Common myeloid progenitor, CD34-positive (primary cell): ENCODE measurements around the gene AK9.
"Not testable (repeated sequence)": the region's sequence is repeated elsewhere in the genome, so short reads cannot be mapped to it uniquely, and the experiment has no call there.

Source experiments
- CTCF ChIA-PET: fragments of 350-600 bp; sonication (Branson Sonifier 250); formaldehyde crosslinking; loops from one replicate; lab custom pipeline; 2021; ENCODE audit warnings: antibody characterized with exemption; lab: Charles Lee
- POLR2A ChIA-PET: fragments of 350-600 bp; sonication (Branson Sonifier 250); formaldehyde crosslinking; loops from one replicate; lab custom pipeline; 2021; ENCODE audit warnings: antibody characterized with exemption; lab: Charles Lee
- DNase-seq, 3 donors: peaks; one replicate each; pipeline versions ENCODE4 v3.0.0 to v3.0.0-alpha.2; 2013
- H3K27ac ChIP-seq, 2 experiments: 1 replicate in 1 of 2; 2 replicates in 1 of 2; pipeline ENCODE4 v1.7.0; 2013; ENCODE audit warnings: inconsistent platforms in 2 of 2, low read length in 2 of 2, mild to moderate bottlenecking in 2 of 2, low read depth in 1 of 2, moderate library complexity in 1 of 2; ENCODE audit not compliant: severe bottlenecking in 2 of 2, insufficient read depth in 1 of 2, poor library complexity in 1 of 2
- H3K27me3 ChIP-seq, 5 experiments: replicated peaks in 2 of 5; 1 replicate in 3 of 5; 2 replicates in 2 of 5; pipeline versions ENCODE4 v1.6.1 to v1.7.0; 2013; ENCODE audit warnings: low read length in 4 of 5, mild to moderate bottlenecking in 2 of 5, moderate library complexity in 2 of 5, inconsistent platforms in 1 of 5; ENCODE audit not compliant: insufficient read depth in 5 of 5, control insufficient read depth in 4 of 5
- H3K36me3 ChIP-seq, 4 experiments: 1 replicate in 2 of 4; 2 replicates in 2 of 4; pipeline versions ENCODE4 v1.6.1 to v1.7.0; 2013; ENCODE audit warnings: low read length in 3 of 4, control low read depth in 1 of 4, mild to moderate bottlenecking in 1 of 4; ENCODE audit not compliant: control insufficient read depth in 4 of 4, insufficient read depth in 4 of 4
- H3K4me1 ChIP-seq, 4 experiments: 1 replicate in 3 of 4; 2 replicates in 1 of 4; pipeline versions ENCODE4 v1.6.1 to v1.7.1; 2013; ENCODE audit warnings: low read length in 3 of 4, mild to moderate bottlenecking in 3 of 4, control low read depth in 1 of 4, inconsistent platforms in 1 of 4, moderate library complexity in 1 of 4; ENCODE audit not compliant: control insufficient read depth in 4 of 4, insufficient read depth in 4 of 4; ENCODE audit errors: control extremely low read depth in 1 of 4
- H3K4me3 ChIP-seq, 7 experiments: 1 replicate in 4 of 7; 2 replicates in 3 of 7; pipeline versions ENCODE4 v1.5.1 to v1.7.0; 2013; ENCODE audit warnings: mild to moderate bottlenecking in 7 of 7, low read length in 6 of 7, moderate library complexity in 6 of 7, inconsistent platforms in 2 of 7, low read depth in 2 of 7, control low read depth in 1 of 7; ENCODE audit not compliant: insufficient read depth in 4 of 7, control insufficient read depth in 1 of 7; ENCODE audit errors: extremely low read depth in 1 of 7
- H3K9me3 ChIP-seq, 5 experiments: 1 replicate in 4 of 5; 2 replicates in 1 of 5; pipeline versions ENCODE4 v1.6.1 to v1.7.1; 2013; ENCODE audit warnings: low read length in 4 of 5, mild to moderate bottlenecking in 2 of 5, inconsistent platforms in 1 of 5, low read depth in 1 of 5, moderate library complexity in 1 of 5; ENCODE audit not compliant: control insufficient read depth in 4 of 5, insufficient read depth in 2 of 5; ENCODE audit errors: control extremely low read depth in 1 of 5
- WGBS: methylation state at CpG from one replicate; pipeline ENCODE4 v1.1.5; 2013; ENCODE audit not compliant: insufficient coverage; 5-methylcytosine and 5-hydroxymethylcytosine counted together

The AK9 gene

DNA sequence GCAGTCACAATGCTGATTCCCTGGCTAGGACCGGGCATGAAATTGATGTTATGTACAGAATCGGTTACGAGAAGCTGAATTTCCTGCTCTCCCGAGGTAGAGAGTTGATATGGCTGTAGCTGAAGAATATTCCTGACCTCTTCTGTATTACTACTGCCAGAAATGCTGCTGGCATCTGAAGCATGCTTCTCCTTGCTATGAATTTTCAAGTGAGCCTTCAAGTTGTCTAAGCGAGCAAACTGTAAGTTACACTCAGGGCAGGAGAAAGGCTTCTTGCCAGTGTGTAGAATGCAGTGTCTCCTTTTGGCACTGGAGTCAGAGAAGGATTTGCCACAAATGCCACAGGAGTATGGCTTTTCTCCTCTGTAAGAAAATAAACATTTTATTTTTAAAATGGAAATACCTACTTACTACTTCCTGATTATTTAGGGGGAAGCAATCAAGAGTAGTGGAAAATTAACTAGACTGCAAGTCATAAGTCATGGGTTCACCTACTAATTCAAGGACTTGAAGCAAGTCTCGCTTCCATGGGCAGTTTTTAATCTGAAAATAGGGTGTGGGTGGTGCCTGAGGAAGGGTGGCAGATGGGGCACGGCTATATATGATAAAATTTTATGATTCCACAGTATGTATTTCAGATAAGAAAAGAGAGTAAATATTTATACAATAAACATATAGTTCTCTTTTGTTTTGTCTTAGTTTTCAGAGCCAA is 224.6 kb downstream of the AK9 start:
- no peak overlapping the region for H3K4me3 ChIP-seq
- no peaks in the 10 kb centered on the region for H3K4me1 ChIP-seq
- H3K9me3 ChIP-seq = no peaks in the 10 kb centered on the region
- WGBS = 94% methylated on average over 6 of the region's 7 CpGs
- ChIA-PET CTCF (interaction anchor here (1.4 to 2.7 kb wide), 2 partner anchors 9 to 14 kb away, joined by 9 read pairs; no protein-coding TSS in a partner anchor), POLR2A (no interaction called here)
- H3K27ac ChIP-seq = no peak overlapping the region
- no peaks in the 10 kb centered on the region for H3K27me3 ChIP-seq
- peaks cover 19 to 81% (median 63%) of the 10 kb centered on the region in 4 experiments for H3K36me3 ChIP-seq
- DNase-seq = no peak

DNA sequence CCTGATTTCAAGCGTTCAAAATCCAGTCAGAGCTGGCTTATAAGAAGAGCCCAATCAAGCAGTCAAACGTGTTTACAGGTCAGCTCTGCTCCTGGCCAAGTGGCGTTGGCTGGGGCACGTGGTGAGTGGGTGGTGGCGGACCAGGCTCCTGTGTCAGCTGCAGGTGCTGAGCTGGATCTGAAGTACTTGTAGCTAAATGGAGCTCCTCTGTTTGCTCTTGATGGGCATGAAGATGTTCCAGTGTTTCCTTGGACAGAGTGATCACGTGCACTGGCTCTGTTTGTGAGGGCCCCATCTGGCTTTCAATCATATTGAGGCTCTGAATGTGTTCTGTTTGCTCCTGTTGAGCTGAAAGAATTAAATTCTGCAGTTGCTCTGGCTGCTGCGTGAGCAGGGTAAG is 225.2 kb downstream of the AK9 start:
- POLR2A ChIA-PET = no interaction called here
- Histone ChIP-seq H3K36me3 (peaks cover 19 to 80% (median 58%) of the 10 kb centered on the region in 4 experiments), H3K27me3 (no peaks in the 10 kb centered on the region), H3K4me1 (no peaks in the 10 kb centered on the region), H3K9me3 (no peaks in the 10 kb centered on the region), H3K4me3 (no peak overlapping the region), H3K27ac (no peak overlapping the region)
- no peak for DNase-seq
- 97% methylated on average over 7 of the region's 7 CpGs for WGBS
- CTCF ChIA-PET = interaction anchor here (1.4 to 2.7 kb wide), 2 partner anchors 9 to 15 kb away, joined by 9 read pairs; no protein-coding TSS in a partner anchor

- H3K9me3 ChIP-seq = no peaks in the 10 kb centered on the region
- H3K4me3 ChIP-seq = no peak overlapping the region
- H3K27me3 ChIP-seq = no peaks in the 10 kb centered on the region
- no peak overlapping the region for H3K27ac ChIP-seq
- ChIA-PET CTCF (interaction anchor here (0.9 to 1.5 kb wide), 3 partner anchors 17 to 67 kb away, joined by 3 read pairs; no protein-coding TSS in a partner anchor), POLR2A (no interaction called here)
- peak in 2 of 3 donors; percentile 13 to 33 for DNase-seq
- WGBS = no CpG with 5 or more reads among the region's 1 CpG
- H3K4me1 ChIP-seq = peaks cover 2 to 23% (median 13%) of the 10 kb centered on the region in 4 experiments
- H3K36me3 ChIP-seq = peaks cover 13 to 43% (median 30%) of the 10 kb centered on the region in 4 experiments
Observed at GRCh38 chr6:109461733-109462526, 229.1 kb downstream of the AK9 start.

GRCh38 chr6:109461205-109461604 is 229.8 kb downstream of the AK9 start:
- H3K4me3 ChIP-seq, H3K27me3 ChIP-seq, H3K27ac ChIP-seq, DNase-seq, H3K9me3 ChIP-seq, POLR2A ChIA-PET: not testable (repeated sequence)
- Histone ChIP-seq H3K36me3 (peaks cover 12 to 37% (median 26%) of the 10 kb centered on the region in 4 experiments), H3K4me1 (peaks cover 4 to 30% (median 19%) of the 10 kb centered on the region in 4 experiments)
- no CpG with 5 or more reads among the region's 1 CpG for WGBS
- CTCF ChIA-PET = interaction anchor here (0.9 to 1.5 kb wide), 2 partner anchors 30 to 68 kb away, joined by 3 read pairs; no protein-coding TSS in a partner anchor

- Histone ChIP-seq H3K9me3 (no peaks in the 10 kb centered on the region), H3K36me3 (peaks cover 5 to 28% (median 17%) of the 10 kb centered on the region in 4 experiments), H3K4me1 (peaks cover 4 to 35% (median 21%) of the 10 kb centered on the region in 4 experiments), H3K27me3 (no peaks in the 10 kb centered on the region), H3K4me3 (no peak overlapping the region), H3K27ac (no peak overlapping the region)
- no peak for DNase-seq
- POLR2A ChIA-PET = interaction anchor here (0.6 kb wide), 1 partner anchor 295 kb away, joined by 3 read pairs; no protein-coding TSS in a partner anchor
- CTCF ChIA-PET = interaction anchor here (0.6 to 1.5 kb wide), 5 partner anchors 10 to 492 kb away, joined by 3 to 8 read pairs (median 3); no protein-coding TSS in a partner anchor
- no CpG with 5 or more reads among the region's 3 CpGs for WGBS
Observed at GRCh38 chr6:109460161-109460829, 230.7 kb downstream of the AK9 start.

DNA sequence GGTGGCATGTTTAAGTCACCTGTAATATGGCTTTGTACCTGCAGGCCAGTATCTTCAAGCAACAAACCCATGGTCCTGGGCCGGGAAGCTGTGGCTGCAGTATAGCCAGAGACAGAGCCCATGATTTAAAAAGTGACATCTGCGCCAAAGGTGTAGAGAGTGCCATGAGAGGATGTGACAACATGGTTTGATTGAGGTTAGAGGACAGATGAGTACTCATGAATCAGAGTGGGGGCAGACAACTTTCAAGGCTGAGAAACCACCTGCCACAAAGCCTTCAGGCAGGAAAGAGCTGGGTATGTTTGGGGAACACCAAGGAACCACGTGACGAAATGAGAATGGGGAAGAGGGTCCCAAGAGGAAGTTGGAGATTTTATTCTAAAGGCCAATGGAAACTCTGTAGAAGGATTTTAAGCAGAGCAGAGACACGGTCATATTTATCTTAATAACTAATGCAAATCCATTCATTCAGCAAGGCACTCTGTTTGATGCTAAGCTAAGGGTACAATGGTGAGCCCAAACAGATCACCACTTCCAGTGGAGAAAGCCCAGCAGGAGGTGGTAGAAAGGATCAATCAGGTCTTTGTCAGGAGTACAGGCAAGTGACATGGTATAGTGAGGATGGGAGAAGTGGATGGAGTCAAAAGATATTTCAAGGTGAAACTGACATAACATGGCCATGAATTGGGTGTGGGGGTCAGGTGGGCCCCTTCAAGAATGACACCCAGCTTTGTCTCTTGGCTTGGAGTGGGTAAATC is 232.0 kb downstream of the AK9 start:
- Histone ChIP-seq H3K4me1 (peaks cover 6 to 45% (median 31%) of the 10 kb centered on the region in 4 experiments), H3K9me3 (no peaks in the 10 kb centered on the region), H3K27me3 (no peaks in the 10 kb centered on the region), H3K4me3 (no peak overlapping the region), H3K27ac (peak overlapping the region in 1 of 2 experiments; percentile 1), H3K36me3 (peaks cover 0 to 18% (median 9%) of the 10 kb centered on the region in 4 experiments)
- ChIA-PET CTCF (interaction anchor here (0.6 to 9.8 kb wide), 4 partner anchors 18 to 237 kb away, joined by 3 to 125 read pairs (median 4); partner anchors contain the start of genes PPIL6, SMPD2 and ZBTB24), POLR2A (no interaction called here)
- peak; percentile 40 to 82 (median 79) for DNase-seq
- WGBS = 69% methylated on average over 2 of the region's 5 CpGs
